ENCODE measurements around the gene ADAMTSL4.
A peak's percentile ranks its signal among the peaks of the same experiment; 100 is the strongest.
"Not testable (repeated sequence)": the region's sequence is repeated elsewhere in the genome, so short reads cannot be mapped to it uniquely, and the experiment has no call there.

Gene ADAMTSL4

DNA sequence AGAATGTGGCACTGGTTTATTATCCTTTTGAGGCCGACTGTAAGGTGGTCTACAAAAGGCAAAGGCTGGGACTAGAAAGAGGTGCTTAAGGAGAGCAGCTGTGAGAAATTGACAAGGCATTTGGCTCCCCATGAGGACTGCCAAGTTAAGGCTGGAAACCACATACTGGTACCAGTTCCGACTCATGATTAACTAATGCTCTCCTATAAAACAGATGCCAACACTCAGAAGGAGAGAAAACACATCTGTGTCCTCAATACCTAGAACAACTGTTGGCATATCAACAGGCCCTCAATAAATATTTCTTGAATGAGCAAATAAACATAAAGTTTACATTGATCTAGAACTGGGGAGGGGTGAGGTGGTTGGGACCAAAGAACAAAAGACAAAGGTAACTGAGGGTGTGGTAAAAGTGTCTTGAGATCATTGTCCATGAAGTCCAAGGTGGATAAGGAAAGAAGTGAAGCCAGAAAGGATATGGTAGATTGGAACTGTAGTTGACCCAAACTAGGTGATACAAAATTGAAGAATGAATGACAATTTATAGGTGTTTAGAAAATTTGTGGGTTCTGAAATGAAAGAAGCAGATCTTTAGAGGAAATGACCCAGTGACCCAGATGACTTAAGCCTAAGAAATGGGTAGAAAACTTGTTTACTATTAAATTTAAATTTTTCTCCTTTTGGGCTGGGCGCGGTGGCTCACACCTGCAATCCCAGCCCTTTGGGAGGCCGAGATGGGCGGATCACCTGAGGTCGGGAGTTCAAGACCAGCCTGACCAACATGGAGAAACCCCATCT, 47.1 kb downstream of the ADAMTSL4 start:
- DNase-seq = peak in 1 of 2 donors; percentile 27

DNA sequence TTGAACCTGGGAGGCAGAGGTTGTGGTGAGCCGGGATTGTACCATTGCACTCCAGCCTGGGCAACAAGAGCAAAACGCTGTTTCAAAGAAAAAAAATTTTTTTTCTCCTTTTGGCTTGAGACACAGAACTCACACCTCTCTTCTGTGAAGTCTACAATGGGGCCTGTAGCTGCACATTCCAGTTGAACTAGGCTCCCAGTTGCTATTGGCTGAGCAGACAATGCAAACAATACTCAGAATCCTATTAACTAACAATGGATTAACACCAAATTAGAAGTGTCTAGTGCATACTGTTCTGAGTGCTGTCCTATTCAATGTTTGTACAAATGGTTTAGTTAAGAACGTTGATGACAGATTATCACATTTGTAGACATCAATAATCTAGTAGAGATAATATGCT, 47.8 kb downstream of the ADAMTSL4 start:
- no peak for DNase-seq

DNA sequence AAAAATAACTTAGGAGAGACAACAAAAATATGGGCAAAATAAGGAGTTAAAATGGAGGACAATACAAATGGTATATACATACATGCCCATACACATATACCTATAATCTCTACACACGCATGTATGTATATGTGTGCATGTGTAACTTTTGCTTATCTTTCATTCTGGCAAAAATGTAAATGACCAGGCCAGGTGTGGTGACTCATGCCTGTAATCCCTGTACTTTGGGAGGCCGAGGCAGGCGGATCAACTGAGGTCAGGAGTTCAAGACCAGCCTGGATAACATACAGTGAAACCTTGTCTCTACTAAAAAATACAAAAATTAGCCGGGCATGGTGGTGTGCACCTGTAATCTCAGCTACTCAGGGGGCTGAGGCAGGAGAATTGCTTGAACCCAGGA, 49.1 kb downstream of the ADAMTSL4 start:
- DNase-seq = not testable (repeated sequence)

DNA sequence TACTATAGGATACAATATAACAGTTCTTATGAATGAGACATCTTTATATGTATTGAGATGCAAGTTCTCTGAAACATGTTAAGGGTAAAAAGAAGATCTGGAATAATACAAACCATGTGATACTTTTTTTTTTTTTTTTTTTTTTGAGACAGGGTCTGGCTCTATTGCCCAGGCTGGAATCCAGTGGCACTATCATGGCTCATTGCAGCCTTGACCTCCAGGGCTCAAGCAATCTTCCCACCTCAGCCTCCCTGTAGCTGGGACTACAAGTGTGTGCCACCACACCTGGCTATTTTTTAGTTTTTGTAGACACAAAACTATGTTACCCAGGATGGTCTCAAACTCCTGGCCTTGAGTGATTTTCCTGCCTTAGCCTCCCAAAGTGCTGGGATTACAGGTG, 52.3 kb downstream of the ADAMTSL4 start:
- no peak for DNase-seq

DNA sequence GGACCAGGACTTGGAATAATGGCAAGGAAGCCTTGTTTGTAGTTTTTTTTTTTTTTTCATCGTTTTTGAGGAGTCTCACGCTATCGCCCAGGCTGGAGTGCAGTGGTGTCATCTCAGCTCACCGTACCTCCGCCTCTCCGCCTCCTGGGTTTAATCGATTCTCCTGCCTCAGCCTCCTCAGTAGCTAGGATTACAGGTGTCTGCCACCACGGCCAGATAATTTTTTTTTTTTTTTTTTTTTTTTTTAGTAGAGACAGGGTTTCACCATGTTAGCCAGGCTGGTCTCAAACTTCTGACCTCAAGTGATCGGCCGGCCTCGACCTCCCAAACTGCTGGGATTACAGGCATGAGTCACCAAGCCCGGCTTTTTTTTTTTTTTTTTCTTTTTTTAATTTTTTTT, 53.2 kb downstream of the ADAMTSL4 start:
- DNase-seq = not testable (repeated sequence)

DNA sequence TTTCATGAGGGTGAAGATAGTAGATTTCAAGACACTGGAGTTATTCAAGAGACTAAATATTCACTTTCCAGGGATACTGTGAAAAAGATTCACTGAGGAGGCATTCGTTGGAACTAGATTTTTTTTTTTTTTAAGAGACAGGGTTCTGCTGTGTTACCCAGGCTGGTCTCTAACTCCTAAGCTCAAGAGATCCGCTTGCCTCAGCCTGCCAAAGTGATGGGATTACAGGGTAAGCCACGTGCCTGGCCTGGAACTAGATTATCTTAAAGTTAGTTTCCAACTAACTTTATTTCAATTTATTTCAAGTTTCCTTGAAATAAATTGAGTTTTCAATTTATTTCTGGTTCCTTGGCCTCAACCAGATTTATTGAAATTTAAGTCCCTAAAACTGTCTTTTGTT, 54.5 kb downstream of the ADAMTSL4 start:
- no peak for DNase-seq

DNA sequence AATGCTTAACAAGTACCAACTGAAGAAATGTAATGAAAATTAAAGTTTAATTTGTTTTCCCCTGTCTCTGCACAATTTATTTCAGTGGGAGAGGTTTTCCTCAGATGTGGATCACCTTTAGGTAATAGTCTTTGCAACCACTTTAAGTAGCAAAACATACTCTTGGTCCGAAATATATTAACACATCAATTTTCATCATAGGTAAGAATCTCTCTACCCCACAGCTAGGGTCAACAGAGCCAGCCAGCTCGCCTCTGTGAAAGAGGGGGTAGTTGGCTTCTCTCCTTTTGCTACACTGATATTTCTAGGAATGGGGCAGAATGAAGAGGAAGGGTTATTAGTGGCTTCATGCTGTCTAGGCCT, 55.0 kb downstream of the ADAMTSL4 start:
- DNase-seq = no peak

DNA sequence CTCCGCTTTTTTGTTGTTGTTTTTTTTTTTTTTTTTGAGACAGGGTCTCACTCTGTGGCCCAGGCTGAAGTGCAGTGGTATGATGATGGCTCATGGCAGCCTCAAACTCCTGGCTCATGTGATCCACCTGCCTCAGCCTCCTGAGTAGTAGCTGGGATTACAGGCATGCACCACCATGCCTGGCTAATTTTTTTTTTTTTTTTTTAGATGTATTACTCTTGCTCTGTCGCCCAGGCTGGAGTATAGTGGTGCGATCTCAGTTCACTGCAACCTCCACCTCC, 56.2 kb downstream of the ADAMTSL4 start:
- not testable (repeated sequence) for DNase-seq

DNA sequence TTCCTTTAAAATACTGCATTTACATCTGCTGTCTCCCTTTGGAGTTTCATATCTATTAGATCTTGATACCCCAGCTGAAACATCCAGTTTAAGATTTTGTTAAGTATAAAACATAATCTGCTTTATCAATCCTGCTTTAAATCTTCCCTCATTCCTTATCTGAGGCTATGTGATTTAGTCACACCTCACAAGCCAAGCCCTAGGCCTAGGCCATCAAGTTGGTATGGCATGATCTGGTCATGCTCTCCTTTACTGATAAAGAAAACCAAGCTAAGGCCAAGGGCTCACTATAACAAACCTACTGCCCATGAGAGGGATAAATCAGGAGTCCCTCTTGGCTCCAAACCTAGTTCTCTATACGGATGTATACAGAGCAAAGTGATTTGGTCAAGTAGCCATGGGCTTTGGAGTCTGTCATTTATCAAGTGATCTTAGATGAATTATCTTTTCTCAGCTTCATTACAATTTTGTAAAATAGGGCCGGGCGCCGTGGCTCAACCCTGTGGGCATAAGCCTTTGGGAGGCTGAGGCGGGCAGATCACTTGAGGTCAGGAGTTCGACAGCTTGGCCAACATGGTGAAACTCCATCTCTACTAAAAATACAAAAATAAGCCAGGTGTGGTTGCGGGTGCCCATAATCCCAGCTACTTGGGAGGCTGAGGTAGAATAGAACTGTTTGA, 57.4 kb downstream of the ADAMTSL4 start:
- no peak for DNase-seq

DNA sequence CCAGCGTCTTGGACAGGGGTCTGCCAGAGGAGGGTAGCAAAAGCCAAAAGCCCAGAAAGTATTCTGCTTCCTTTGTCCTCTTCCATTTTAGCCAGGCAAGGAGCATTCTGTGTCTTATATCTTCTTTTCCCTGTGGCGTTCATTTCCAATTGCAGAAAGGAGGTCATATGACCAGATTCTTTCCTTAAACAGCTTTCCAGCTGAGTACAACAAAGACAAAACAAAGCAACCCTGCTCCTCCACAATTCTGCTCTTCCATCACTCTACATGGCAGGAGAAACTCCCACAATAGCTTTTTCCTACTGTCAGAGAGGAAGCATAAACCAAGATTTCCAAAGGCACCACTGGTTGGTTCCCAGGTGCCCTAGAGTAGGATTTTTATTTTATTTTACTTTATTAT, 60.5 kb downstream of the ADAMTSL4 start:
- DNase-seq = no peak

Measured in CD4-positive, alpha-beta T cell treated with Interferon alpha-2 for 1 hour (primary cell).